ENCODE measurements around the gene RAP1GAP. TPM values are rescaled to one million over a fixed set of nuclear protein-coding genes. Genes with fewer than 3 reads are reported as not detected.

Gene RAP1GAP
- total and polyA plus RNA-seq, 4 donors, result 8.6 to 23.1 (median 11.3) TPM

DNA sequence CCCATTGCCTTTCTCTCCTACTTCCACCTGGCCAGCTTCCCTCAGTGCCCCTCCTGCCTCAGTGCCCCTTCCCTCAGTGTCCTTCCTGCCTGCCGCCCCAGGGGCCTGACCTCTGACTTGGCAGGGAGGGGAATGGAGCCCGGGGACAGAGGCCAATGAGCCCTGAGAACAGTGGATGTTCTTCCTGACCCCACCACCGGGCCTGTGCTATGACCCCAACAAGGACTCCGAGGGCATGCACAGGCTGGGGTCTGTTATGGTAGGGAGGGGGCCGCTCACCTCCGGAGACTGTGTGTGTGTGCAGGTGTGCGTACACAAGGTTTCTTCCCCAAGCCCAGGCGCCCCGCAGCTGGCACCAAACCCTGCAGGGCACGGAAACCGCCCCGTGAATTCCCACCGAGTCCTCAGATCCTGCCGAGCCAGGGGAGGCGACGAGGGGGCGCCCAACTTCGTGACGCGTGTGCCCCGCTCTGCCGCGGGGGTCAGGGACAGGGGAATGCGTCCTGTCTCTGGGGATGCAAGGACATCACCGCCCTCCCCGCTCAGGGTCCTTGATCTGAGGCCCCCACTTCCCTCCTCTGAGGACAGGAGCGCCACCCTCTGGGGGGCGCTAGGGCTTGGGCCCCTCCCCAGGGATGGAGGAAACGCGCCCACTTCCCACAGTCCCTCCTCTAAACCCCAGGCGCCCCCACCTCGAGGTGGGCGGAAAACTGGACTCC is 766 bp downstream of the RAP1GAP start:
- Histone ChIP-seq H3K4me1 (ENCODE audit: control insufficient read depth in 4 of 4, insufficient read depth in 4 of 4, low read length in 3 of 4) (peaks cover 18 to 42% (median 30%) of the 10 kb centered on the region in 4 donors), H3K36me3 (ENCODE audit: control insufficient read depth in 4 of 4, insufficient read depth in 3 of 4, low read depth in 1 of 4, low read length in 3 of 4) (no peaks in the 10 kb centered on the region), H3K27ac (ENCODE audit: low read depth in 1 of 2, low read length in 2 of 2) (no peak overlapping the region), H3K4me3 (ENCODE audit: low read depth in 1 of 3, low read length in 3 of 3) (peak overlapping the region in 2 of 3 donors; percentile 53 to 61), H3K27me3 (ENCODE audit: control insufficient read depth in 4 of 4, insufficient read depth in 4 of 4, low read length in 3 of 4) (no peaks in the 10 kb centered on the region), H3K9ac (ENCODE audit: low read depth in 1 of 2, low read length in 2 of 2) (no peak overlapping the region), H3K9me3 (ENCODE audit: control insufficient read depth in 4 of 4, low read length in 3 of 4) (no peaks in the 10 kb centered on the region)
- WGBS, result 33% methylated on average over 33 of the region's 33 CpGs
- TF ChIP-seq RAD21 (IDR thresholded peaks at IDR 0.05) (no peak), HNF4A (conservative IDR thresholded peaks at IDR 0.05) (no peak), RXRA (IDR thresholded peaks at IDR 0.05) (no peak), YY1 (IDR thresholded peaks at IDR 0.05) (no peak), GABPA (IDR thresholded peaks at IDR 0.05 in 1 of 2, conservative IDR thresholded peaks at IDR 0.05 in 1 of 2) (no peak), HNF4G (IDR thresholded peaks at IDR 0.05) (no peak), FOXA1 (IDR thresholded peaks at IDR 0.05) (no peak), TAF1 (conservative IDR thresholded peaks at IDR 0.05) (no peak), NR2F2 (IDR thresholded peaks at IDR 0.05) (no peak), FOXA2 (IDR thresholded peaks at IDR 0.05) (no peak), JUND (IDR thresholded peaks at IDR 0.05) (no peak), EGR1 (IDR thresholded peaks at IDR 0.05; ENCODE audit: low read depth in 2 of 2) (no peak), SP1 (IDR thresholded peaks at IDR 0.05) (no peak)
- TF ChIP-seq, protein P1, sequence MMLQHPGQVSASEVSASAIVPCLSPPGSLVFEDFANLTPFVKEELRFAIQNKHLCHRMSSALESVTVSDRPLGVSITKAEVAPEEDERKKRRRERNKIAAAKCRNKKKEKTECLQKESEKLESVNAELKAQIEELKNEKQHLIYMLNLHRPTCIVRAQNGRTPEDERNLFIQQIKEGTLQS (IDR thresholded peaks at IDR 0.05), result no peak
- TF ChIP-seq, protein P2, sequence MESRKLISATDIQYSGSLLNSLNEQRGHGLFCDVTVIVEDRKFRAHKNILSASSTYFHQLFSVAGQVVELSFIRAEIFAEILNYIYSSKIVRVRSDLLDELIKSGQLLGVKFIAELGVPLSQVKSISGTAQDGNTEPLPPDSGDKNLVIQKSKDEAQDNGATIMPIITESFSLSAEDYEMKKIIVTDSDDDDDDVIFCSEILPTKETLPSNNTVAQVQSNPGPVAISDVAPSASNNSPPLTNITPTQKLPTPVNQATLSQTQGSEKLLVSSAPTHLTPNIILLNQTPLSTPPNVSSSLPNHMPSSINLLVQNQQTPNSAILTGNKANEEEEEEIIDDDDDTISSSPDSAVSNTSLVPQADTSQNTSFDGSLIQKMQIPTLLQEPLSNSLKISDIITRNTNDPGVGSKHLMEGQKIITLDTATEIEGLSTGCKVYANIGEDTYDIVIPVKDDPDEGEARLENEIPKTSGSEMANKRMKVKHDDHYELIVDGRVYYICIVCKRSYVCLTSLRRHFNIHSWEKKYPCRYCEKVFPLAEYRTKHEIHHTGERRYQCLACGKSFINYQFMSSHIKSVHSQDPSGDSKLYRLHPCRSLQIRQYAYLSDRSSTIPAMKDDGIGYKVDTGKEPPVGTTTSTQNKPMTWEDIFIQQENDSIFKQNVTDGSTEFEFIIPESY (IDR thresholded peaks at IDR 0.05), result no peak
- TF ChIP-seq, protein P3, sequence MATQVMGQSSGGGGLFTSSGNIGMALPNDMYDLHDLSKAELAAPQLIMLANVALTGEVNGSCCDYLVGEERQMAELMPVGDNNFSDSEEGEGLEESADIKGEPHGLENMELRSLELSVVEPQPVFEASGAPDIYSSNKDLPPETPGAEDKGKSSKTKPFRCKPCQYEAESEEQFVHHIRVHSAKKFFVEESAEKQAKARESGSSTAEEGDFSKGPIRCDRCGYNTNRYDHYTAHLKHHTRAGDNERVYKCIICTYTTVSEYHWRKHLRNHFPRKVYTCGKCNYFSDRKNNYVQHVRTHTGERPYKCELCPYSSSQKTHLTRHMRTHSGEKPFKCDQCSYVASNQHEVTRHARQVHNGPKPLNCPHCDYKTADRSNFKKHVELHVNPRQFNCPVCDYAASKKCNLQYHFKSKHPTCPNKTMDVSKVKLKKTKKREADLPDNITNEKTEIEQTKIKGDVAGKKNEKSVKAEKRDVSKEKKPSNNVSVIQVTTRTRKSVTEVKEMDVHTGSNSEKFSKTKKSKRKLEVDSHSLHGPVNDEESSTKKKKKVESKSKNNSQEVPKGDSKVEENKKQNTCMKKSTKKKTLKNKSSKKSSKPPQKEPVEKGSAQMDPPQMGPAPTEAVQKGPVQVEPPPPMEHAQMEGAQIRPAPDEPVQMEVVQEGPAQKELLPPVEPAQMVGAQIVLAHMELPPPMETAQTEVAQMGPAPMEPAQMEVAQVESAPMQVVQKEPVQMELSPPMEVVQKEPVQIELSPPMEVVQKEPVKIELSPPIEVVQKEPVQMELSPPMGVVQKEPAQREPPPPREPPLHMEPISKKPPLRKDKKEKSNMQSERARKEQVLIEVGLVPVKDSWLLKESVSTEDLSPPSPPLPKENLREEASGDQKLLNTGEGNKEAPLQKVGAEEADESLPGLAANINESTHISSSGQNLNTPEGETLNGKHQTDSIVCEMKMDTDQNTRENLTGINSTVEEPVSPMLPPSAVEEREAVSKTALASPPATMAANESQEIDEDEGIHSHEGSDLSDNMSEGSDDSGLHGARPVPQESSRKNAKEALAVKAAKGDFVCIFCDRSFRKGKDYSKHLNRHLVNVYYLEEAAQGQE (IDR thresholded peaks at IDR 0.05), result no peak
- TF ChIP-seq, protein P4, sequence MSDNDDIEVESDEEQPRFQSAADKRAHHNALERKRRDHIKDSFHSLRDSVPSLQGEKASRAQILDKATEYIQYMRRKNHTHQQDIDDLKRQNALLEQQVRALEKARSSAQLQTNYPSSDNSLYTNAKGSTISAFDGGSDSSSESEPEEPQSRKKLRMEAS (IDR thresholded peaks at IDR 0.05), result no peak
- TF ChIP-seq, protein P5, sequence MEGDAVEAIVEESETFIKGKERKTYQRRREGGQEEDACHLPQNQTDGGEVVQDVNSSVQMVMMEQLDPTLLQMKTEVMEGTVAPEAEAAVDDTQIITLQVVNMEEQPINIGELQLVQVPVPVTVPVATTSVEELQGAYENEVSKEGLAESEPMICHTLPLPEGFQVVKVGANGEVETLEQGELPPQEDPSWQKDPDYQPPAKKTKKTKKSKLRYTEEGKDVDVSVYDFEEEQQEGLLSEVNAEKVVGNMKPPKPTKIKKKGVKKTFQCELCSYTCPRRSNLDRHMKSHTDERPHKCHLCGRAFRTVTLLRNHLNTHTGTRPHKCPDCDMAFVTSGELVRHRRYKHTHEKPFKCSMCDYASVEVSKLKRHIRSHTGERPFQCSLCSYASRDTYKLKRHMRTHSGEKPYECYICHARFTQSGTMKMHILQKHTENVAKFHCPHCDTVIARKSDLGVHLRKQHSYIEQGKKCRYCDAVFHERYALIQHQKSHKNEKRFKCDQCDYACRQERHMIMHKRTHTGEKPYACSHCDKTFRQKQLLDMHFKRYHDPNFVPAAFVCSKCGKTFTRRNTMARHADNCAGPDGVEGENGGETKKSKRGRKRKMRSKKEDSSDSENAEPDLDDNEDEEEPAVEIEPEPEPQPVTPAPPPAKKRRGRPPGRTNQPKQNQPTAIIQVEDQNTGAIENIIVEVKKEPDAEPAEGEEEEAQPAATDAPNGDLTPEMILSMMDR (IDR thresholded peaks at IDR 0.05; ENCODE audit: low read depth, low read length, missing input control), result no peak
- DNase-seq (ENCODE audit: low spot score), result no peak

Data from liver (tissue), 9 donors.